Activated effector memory CD4-positive, alpha-beta T cell treated with anti-CD3 and anti-CD28 coated beads, Interleukin-2, amount 50 U/mL, for 16 hours (primary cell): ENCODE results near the gene SYNM.

Experiments
- DNase-seq: peaks from one replicate; pipeline ENCODE4 v3.0.0-alpha.2; 2020

The SYNM gene

GRCh38 chr15:99169769-99170311 is 65.0 kb downstream of the SYNM start:
- DNase-seq, result no peak

GRCh38 chr15:99170476-99171065 is 65.7 kb downstream of the SYNM start:
- DNase-seq, result no peak

DNA sequence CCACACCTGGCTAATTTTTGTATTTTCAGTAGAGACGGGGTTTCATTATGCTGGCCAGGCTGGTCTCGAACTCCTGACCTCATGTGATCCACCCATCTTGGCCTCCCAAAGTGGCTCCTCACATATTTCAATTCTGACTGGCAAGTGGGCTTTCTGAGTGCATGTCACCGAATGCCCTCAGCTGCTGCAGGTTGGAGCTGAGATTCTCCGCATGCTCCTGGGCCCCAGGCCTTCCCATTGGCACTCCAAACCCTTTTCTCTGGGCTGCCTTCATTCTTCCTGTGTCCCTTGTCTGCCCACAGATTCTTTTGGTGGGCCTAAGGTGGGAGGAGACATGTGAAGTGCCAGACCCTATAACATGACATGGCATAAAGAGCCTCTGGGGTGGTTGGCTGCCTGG is 67.3 kb downstream of the SYNM start:
- no peak for DNase-seq

GRCh38 chr15:99172989-99173388 is 68.1 kb downstream of the SYNM start:
- DNase-seq, result no peak

DNA sequence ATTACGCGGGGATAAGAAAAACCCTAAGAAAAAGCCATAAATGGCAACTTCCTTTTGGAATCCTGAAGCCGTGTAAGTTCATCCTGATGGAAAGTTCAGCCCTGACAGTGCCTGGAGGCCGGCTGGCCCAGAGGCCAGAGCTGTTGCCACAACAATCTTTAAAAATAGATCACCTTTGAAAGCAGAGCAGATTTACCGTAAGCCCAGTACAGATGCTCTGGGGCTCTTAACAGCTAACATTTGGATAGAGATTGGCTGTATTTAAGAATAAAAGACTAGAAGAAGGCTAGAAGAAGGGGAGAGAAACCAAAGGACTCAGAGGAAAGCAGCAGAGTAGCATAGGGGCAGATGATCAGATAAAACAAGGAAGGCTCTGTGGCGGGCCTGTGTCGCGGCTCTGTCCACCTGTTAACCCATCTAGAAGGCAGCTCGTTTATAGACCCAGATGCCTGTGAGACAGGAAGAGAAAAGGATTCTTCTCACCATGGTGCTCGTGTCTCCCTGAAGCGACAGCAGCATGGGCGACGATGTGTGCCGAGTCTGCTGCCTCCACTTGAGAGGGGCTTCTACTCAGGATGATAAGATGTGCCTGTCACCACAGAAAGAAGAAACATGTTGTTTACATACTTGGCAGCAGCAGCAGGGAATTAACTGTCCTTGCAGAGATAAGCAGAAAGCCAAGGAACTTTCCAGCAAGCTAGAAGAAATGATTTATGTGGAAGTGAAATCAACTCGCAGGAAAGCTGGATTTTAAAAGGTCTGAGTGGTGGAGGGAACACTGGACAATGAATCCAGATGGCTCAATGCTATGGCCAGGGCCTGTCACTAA is 69.9 kb downstream of the SYNM start:
- no peak for DNase-seq

GRCh38 chr15:99176757-99177156 is 71.9 kb downstream of the SYNM start:
- DNase-seq, result no peak

GRCh38 chr15:99177679-99178078 is 72.8 kb downstream of the SYNM start:
- no peak for DNase-seq

- DNase-seq, result no peak
Measured at GRCh38 chr15:99180086-99180963, 75.4 kb downstream of the SYNM start.

GRCh38 chr15:99180964-99181306 is 76.1 kb downstream of the SYNM start:
- no peak for DNase-seq

- DNase-seq, result no peak
Measured at GRCh38 chr15:99181545-99181971, 76.7 kb downstream of the SYNM start.

DNA sequence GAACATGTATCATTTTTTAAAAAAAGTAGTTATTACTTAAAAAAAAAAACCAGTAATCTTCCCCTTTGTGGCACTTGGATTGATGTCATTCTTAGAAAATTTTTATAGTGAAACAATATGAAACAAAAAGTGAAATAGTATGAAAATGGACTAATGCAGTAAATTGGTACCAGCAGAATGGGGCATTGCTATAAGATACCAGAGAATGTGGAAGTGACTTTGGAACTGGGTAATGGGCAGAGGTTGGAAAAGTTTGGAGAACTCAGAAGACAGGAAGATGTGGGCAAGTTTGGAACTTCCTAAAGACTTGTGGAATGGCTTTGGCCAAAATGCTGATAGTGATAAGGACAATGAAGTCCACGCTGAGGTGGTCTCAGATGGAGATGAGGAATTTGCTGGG is 77.9 kb downstream of the SYNM start:
- no peak for DNase-seq
